GM19043 (cell line): ENCODE measurements around the gene CBFA2T2.
"Not testable (repeated sequence)": the region's sequence is repeated elsewhere in the genome, so short reads cannot be mapped to it uniquely, and the experiment has no call there.

Experiments used
- ATAC-seq: cut with Tn5 transposase; IDR thresholded peaks from one replicate; pipeline ENCODE4 v1.9.1; 2021; ENCODE audit warnings: low read depth; ENCODE audit not compliant: unreplicated experiment

CBFA2T2 gene

GRCh38 chr20:33687993-33688937 is 198.4 kb downstream of the CBFA2T2 start:
- ATAC-seq: no peak

GRCh38 chr20:33688938-33689424 is 199.1 kb downstream of the CBFA2T2 start:
- ATAC-seq: no peak

- ATAC-seq: no peak
These were observed 199.6 kb downstream of the CBFA2T2 start for GRCh38 chr20:33689493-33689892.

GRCh38 chr20:33689973-33690372 is 200.1 kb downstream of the CBFA2T2 start:
- no peak for ATAC-seq

- ATAC-seq: no peak
These were observed 203.4 kb downstream of the CBFA2T2 start for GRCh38 chr20:33693289-33693688.

GRCh38 chr20:33693741-33694638 is 204.1 kb downstream of the CBFA2T2 start:
- no peak for ATAC-seq

- ATAC-seq: no peak
These were observed 204.7 kb downstream of the CBFA2T2 start for GRCh38 chr20:33694639-33695012.

GRCh38 chr20:33696448-33696847 is 206.6 kb downstream of the CBFA2T2 start:
- ATAC-seq: no peak

- ATAC-seq: no peak
These were observed 207.2 kb downstream of the CBFA2T2 start for GRCh38 chr20:33697129-33697528.

GRCh38 chr20:33698966-33699365 is 209.1 kb downstream of the CBFA2T2 start:
- not testable (repeated sequence) for ATAC-seq
